MCF 10A (cell line): Measurements from ENCODE around the gene SLC25A30. TPM values are rescaled to one million over a fixed set of nuclear protein-coding genes. Genes with fewer than 3 reads are reported as not detected.
A peak's percentile ranks its signal among the peaks of the same experiment; 100 is the strongest.

Experiments used
- BruUV-seq: library from RNA; stranded (reverse); fragments of 400-500 nt; replicated peaks from 2 replicates; lab custom pipeline; 2021; lab: Mats Ljungman, UMichigan
- CTCF ChIA-PET: fragments of 300-600 bp; sonication (Branson Sonifier 250); formaldehyde crosslinking; extraction: SDS; loops from one replicate; lab custom pipeline; 2021; ENCODE audit warnings: antibody characterized with exemption, inconsistent platforms; lab: Yijun Ruan, JAX
- POLR2A ChIA-PET: fragments of 300-600, 350-650 bp; sonication (Branson Sonifier 250); formaldehyde crosslinking; extraction: SDS; loops from one replicate; lab custom pipeline; 2020; ENCODE audit warnings: antibody characterized with exemption, inconsistent platforms; lab: Yijun Ruan, JAX
- DNase-seq: peaks from one replicate; pipeline ENCODE4 v3.0.0-alpha.2; 2018; ENCODE audit not compliant: unreplicated experiment
- H3K27ac Mint-ChIP-seq: one replicate; pipeline ENCODE4 v1.8.0; 2022; ENCODE audit warnings: mild to moderate bottlenecking, low read depth, mixed read lengths; ENCODE audit not compliant: unreplicated experiment
- H3K27me3 Mint-ChIP-seq: one replicate; pipeline ENCODE4 v1.8.0; 2022; ENCODE audit warnings: mixed read lengths; ENCODE audit not compliant: insufficient read depth, unreplicated experiment
- H3K36me3 Mint-ChIP-seq: one replicate; pipeline ENCODE4 v1.8.0; 2022; ENCODE audit warnings: mild to moderate bottlenecking, moderate library complexity, mixed read lengths; ENCODE audit not compliant: insufficient read depth, unreplicated experiment
- H3K4me1 Mint-ChIP-seq: one replicate; pipeline ENCODE4 v1.8.0; 2022; ENCODE audit warnings: mixed read lengths; ENCODE audit not compliant: insufficient read depth, unreplicated experiment
- H3K4me3 Mint-ChIP-seq: one replicate; pipeline ENCODE4 v1.8.0; 2022; ENCODE audit warnings: mild to moderate bottlenecking, moderate library complexity, mixed read lengths; ENCODE audit not compliant: unreplicated experiment
- H3K9me3 Mint-ChIP-seq: one replicate; pipeline ENCODE4 v1.8.0; 2022; ENCODE audit warnings: mixed read lengths; ENCODE audit not compliant: unreplicated experiment
- intact Hi-C: fragments of 100-400 bp; cut with micrococcal nuclease; formaldehyde crosslinking; loops from 2 replicates; pipeline ENCODE4 v1.14.1; 2022
- total RNA-seq: library from RNA; stranded (reverse); gene quantifications from 2 replicates; pipeline ENCODE4 v1.2.3, GENCODE V29; 2022
- TF ChIP-seq, protein P1 (sequence below): fragments of 200-600 bp; IDR thresholded peaks from one replicate; pipeline ENCODE4 v1.8.0; 2022; ENCODE audit warnings: antibody characterized with exemption, mild to moderate bottlenecking; ENCODE audit not compliant: unreplicated experiment

The SLC25A30 gene
- total RNA-seq, 1 experiment from 2014 or later: 11.9 TPM

DNA sequence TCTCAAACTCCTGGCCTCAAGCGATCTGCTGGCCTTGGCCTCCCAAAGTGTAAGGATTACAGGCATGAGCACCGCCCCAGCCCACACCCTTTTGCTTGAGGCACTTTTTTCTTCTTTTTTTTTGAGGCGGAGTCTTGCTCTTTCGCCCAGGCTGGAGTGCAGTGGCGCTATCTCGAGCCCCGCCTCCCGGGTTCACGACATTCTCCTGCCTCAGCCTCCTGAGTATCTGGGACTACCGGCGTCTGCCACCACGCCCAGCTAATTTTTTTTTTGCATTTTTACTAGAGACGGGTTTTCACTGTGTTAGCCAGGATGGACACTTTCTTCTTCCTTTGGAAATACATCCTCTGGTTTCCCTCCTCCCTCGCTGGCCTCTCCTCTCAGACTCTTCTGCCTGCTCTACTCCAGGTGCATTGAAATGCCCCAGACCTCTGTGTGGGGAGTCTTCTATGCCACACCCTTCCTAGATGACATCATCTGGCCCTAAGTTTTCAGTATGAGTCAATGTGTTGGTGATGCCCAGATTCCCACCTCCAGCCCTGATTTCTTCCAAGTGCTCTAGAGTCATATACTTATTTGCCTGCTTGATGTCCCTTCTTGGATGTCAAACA lies 56.5 kb downstream of the SLC25A30 start:
- DNase-seq: peak; percentile 95
- intact Hi-C loops: no loop called here
- Mint-ChIP-seq H3K27ac (peak overlapping the region; percentile 94), H3K4me3 (peak overlapping the region; percentile 67), H3K27me3 (no peaks in the 10 kb centered on the region), H3K36me3 (peaks cover 45% of the 10 kb centered on the region), H3K9me3 (peaks cover 8% of the 10 kb centered on the region), H3K4me1 (peaks cover 20% of the 10 kb centered on the region)
- POLR2A ChIA-PET: interaction anchor here (0.7 to 1.4 kb wide), 5 partner anchors 10 to 103 kb away, joined by 3 to 8 read pairs (median 3); partner anchors contain the start of genes COG3 and TPT1
- BruUV-seq: TSS peak; percentile 56
- TF ChIP-seq, protein P1, sequence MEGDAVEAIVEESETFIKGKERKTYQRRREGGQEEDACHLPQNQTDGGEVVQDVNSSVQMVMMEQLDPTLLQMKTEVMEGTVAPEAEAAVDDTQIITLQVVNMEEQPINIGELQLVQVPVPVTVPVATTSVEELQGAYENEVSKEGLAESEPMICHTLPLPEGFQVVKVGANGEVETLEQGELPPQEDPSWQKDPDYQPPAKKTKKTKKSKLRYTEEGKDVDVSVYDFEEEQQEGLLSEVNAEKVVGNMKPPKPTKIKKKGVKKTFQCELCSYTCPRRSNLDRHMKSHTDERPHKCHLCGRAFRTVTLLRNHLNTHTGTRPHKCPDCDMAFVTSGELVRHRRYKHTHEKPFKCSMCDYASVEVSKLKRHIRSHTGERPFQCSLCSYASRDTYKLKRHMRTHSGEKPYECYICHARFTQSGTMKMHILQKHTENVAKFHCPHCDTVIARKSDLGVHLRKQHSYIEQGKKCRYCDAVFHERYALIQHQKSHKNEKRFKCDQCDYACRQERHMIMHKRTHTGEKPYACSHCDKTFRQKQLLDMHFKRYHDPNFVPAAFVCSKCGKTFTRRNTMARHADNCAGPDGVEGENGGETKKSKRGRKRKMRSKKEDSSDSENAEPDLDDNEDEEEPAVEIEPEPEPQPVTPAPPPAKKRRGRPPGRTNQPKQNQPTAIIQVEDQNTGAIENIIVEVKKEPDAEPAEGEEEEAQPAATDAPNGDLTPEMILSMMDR: no peak
- CTCF ChIA-PET: interaction anchor here (0.6 to 1.3 kb wide), 5 partner anchors 10 to 129 kb away, joined by 3 to 4 read pairs (median 3); no protein-coding TSS in a partner anchor

DNA sequence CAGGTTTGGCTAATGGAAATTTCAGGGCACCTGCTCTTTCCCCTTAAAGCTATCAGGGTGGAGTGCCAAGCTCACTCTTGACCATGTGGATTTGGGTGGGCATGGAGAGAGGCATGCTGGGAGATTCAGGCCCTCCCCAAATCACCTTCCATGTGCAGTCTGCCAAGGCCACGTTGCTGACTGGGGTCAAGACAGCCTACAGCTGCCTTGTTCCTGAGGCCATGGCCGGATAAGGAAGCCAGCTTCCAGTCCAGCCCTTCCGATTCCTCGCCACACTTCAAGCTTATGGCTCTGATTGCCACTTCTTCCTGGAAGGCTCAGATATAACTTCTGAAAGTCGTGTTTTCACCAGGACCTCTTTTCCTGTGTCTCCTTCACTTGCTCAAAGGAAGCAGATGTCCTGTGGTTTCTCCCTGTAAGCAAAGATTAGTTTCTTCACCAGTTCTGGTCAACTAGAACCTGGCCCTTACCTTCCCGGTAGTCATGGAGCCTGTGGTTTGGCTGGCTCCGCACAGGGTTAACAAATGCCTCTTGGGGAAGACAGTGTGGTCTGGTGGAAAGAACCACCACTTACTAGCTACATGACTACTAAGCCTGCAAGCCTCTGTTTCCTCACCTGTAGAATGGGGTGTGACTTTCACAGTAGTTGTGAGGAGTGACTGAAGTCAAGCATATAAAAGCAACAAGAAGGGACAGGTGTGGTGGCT lies 61.1 kb downstream of the SLC25A30 start:
- Mint-ChIP-seq H3K27ac (no peak overlapping the region), H3K9me3 (peaks cover 6% of the 10 kb centered on the region), H3K36me3 (peaks cover 84% of the 10 kb centered on the region), H3K27me3 (no peaks in the 10 kb centered on the region), H3K4me1 (peaks cover 7% of the 10 kb centered on the region), H3K4me3 (no peak overlapping the region)
- TF ChIP-seq, protein P1: no peak
- intact Hi-C loops: no loop called here
- no peak for DNase-seq
- POLR2A ChIA-PET: interaction anchor here (5.1 kb wide), 1 partner anchor 17 kb away, joined by 41 read pairs; the partner anchor contains the start of gene TPT1
- CTCF ChIA-PET: interaction anchor here (0.7 to 1.7 kb wide), 2 partner anchors 14 to 310 kb away, joined by 3 to 8 read pairs; no protein-coding TSS in a partner anchor
- BruUV-seq: no TSS peak

DNA sequence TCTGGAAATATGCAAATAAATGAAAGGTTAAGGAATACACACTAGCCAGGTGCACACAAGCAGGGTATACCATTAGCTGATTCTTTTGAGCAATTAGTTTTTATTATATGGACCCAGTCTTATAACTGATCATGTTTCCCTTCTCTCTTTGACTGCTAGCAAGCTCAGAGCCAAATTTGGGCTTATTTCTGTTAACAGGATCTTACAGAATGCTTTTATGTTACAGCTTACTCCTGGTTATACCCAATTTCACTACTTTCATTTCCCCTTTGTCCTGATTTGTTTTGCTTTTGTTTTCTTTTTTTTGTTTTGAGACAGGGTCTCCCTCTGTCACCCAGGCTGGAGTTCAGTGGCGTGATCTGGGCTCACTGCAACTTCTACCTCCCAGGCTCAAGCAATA lies 64.3 kb downstream of the SLC25A30 start:
- ChIA-PET POLR2A (interaction anchor here (1.4 to 1.6 kb wide), 2 partner anchors 14 to 19 kb away, joined by 5 read pairs; no protein-coding TSS in a partner anchor), CTCF (interaction anchor here (1.1 to 1.6 kb wide), 2 partner anchors 18 to 40 kb away, joined by 3 to 5 read pairs; no protein-coding TSS in a partner anchor)
- peaks cover 71% of the 10 kb centered on the region for H3K36me3 Mint-ChIP-seq

More for the DNA sequence above, 64.3 kb downstream of the SLC25A30 start:
- H3K4me1 Mint-ChIP-seq: no peaks in the 10 kb centered on the region
- H3K4me3 Mint-ChIP-seq: no peak overlapping the region
- intact Hi-C loops: no loop called here
- BruUV-seq: no TSS peak
- no peak overlapping the region for H3K27ac Mint-ChIP-seq
- no peaks in the 10 kb centered on the region for H3K9me3 Mint-ChIP-seq
- H3K27me3 Mint-ChIP-seq: no peaks in the 10 kb centered on the region
- TF ChIP-seq, protein P1: no peak
- no peak for DNase-seq
